Gastroesophageal sphincter (tissue), 3 donors: ENCODE results near the gene SNUPN.

Source experiments
- CTCF ChIP-seq, 4 experiments: fragments of 200-600 bp in 2 of 4; fragments of 450-650 bp in 2 of 4; sonication (generic) in 1 of 4; IDR thresholded peaks; one replicate each; pipeline ENCODE4 v1.5.1; 2017 to 2019; ENCODE audit warnings: antibody characterized with exemption in 4 of 4, mild to moderate bottlenecking in 2 of 4, moderate library complexity in 2 of 4
- POLR2AphosphoS5 ChIP-seq: sonication (generic); formaldehyde crosslinking; IDR thresholded peaks from one replicate; pipeline ENCODE4 v1.6.1; 2017; ENCODE audit warnings: antibody characterized with exemption

DNA sequence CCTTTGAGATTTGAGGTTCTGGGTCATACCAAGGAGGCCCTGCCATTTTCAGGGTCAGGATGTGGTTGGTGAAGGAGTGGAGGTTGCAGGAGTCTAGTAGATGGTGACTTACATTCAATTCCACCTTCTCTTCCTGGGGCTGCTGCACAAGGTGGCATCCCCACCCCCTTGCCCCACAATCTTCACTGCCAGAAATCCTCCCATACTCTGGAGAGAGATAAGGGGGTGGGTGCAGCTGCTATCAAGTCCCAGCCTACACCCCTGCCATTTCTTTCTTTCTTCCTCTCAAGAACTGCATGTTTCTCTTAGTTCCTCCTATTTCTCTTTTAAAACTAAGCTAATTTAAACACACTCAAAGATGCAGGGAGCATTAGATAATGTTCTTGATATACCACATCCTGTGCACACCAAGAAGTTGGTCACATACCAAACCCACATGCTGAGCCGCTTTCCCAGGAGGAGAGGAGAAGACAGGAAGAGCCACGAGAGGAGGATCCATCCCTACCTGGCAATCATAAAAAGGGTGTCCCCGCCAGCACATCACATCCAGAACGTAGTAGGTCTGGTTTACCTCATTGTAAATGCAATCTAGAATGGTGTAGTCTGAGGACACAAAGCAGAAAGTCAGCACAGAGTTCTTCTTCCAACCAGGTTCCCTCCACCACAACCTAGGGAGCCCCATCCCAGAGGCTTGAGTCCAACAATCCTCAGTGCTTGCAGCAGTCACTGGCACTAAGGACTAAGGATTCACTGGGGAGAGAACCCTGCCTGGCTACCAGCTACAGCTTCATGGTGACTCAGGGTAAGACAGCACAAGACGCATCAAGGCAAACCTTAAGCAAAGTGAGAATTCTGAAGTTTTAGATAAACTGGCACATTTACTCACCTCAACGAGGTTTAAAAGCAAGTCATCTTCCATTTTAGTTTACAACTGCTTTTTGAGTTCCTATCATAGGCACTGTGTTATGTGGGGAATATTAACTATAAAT is 18.5 kb downstream of the SNUPN start:
- TF ChIP-seq CTCF (IDR thresholded peaks at IDR 0.05) (no peak), POLR2AphosphoS5 (no peak)
